SJSA1 (cell line): Measurements from ENCODE around the gene FOXD4L3. TPM values are rescaled to one million over a fixed set of nuclear protein-coding genes. Genes with fewer than 3 reads are reported as not detected.
"Not testable (repeated sequence)": the region's sequence is repeated elsewhere in the genome, so short reads cannot be mapped to it uniquely, and the experiment has no call there.

Source experiments
- DNase-seq, 2 experiments: peaks; one replicate each; pipeline ENCODE4 v3.0.0-alpha.2; 2015 to 2020; ENCODE audit warnings: low spot score in 2 of 2, low read depth in 1 of 2
- H3K27ac ChIP-seq: fragments of 250-450 bp; sonication (Bioruptor Pico); 2 replicates; pipeline ENCODE4 v1.5.1; 2020; ENCODE audit warnings: mild to moderate bottlenecking, moderate library complexity
- H3K27me3 ChIP-seq: fragments of 250-450 bp; sonication (Bioruptor Pico); replicated peaks from 2 replicates; pipeline ENCODE4 v1.5.1; 2020; ENCODE audit warnings: mild to moderate bottlenecking, moderate library complexity
- H3K36me3 ChIP-seq: fragments of 250-450 bp; sonication (Bioruptor Pico); 2 replicates; pipeline ENCODE4 v1.5.1; 2020; ENCODE audit warnings: mild to moderate bottlenecking
- H3K4me1 ChIP-seq: fragments of 250-450 bp; sonication (Bioruptor Pico); replicated peaks from 2 replicates; pipeline ENCODE4 v1.6.1; 2021; ENCODE audit warnings: mild to moderate bottlenecking
- H3K4me3 ChIP-seq: fragments of 250-450 bp; sonication (Bioruptor Pico); 2 replicates; pipeline ENCODE4 v1.5.1; 2020; ENCODE audit warnings: mild to moderate bottlenecking
- H3K9me3 ChIP-seq: fragments of 250-450 bp; sonication (Bioruptor Pico); replicated peaks from 2 replicates; pipeline ENCODE4 v1.5.1; 2020; ENCODE audit warnings: mild to moderate bottlenecking
- total RNA-seq: library from RNA; depleted of rRNA; stranded (reverse); fragments of >200 nt; shearing (Covaris generic); gene quantifications from 2 replicates; pipeline ENCODE4 v1.2.3, GENCODE V29; 2014; rRNA removed

Gene FOXD4L3
- total RNA-seq, 1 experiment from 2014 or later = not detected

DNA sequence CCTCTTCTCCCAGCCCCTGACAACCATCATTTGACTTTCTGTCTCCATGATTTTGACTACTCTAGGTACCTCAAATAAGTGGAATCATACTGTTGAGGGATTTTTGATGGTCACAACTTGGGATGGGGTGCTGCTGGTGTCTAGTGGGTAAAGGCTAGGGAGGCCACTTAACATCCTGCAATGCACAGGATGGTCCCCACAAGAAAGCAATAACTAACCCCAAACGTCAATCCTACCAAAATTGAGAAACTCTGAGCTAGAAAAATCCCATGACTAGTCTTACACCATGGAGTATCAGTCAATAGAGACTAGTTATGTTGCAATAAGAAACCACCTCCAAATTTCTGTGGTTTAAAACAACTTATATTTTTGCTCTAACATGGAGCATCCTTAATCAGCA lies 29.5 kb downstream of the FOXD4L3 start:
- H3K4me3 ChIP-seq, H3K4me1 ChIP-seq, H3K9me3 ChIP-seq, H3K27ac ChIP-seq, DNase-seq, H3K27me3 ChIP-seq, H3K36me3 ChIP-seq: not testable (repeated sequence)

- H3K27ac ChIP-seq, H3K4me1 ChIP-seq, H3K4me3 ChIP-seq, H3K9me3 ChIP-seq, H3K27me3 ChIP-seq, H3K36me3 ChIP-seq, DNase-seq: not testable (repeated sequence)
Measured at GRCh38 chr9:68335935-68336334, 33.3 kb downstream of the FOXD4L3 start.

- H3K4me3 ChIP-seq, H3K36me3 ChIP-seq, DNase-seq, H3K9me3 ChIP-seq, H3K27me3 ChIP-seq, H3K4me1 ChIP-seq, H3K27ac ChIP-seq: not testable (repeated sequence)
Measured at GRCh38 chr9:68336639-68337339, 34.1 kb downstream of the FOXD4L3 start.

GRCh38 chr9:68338000-68338399 lies 35.3 kb downstream of the FOXD4L3 start:
- H3K9me3 ChIP-seq, H3K4me3 ChIP-seq, H3K27me3 ChIP-seq, DNase-seq, H3K4me1 ChIP-seq, H3K36me3 ChIP-seq, H3K27ac ChIP-seq: not testable (repeated sequence)

DNA sequence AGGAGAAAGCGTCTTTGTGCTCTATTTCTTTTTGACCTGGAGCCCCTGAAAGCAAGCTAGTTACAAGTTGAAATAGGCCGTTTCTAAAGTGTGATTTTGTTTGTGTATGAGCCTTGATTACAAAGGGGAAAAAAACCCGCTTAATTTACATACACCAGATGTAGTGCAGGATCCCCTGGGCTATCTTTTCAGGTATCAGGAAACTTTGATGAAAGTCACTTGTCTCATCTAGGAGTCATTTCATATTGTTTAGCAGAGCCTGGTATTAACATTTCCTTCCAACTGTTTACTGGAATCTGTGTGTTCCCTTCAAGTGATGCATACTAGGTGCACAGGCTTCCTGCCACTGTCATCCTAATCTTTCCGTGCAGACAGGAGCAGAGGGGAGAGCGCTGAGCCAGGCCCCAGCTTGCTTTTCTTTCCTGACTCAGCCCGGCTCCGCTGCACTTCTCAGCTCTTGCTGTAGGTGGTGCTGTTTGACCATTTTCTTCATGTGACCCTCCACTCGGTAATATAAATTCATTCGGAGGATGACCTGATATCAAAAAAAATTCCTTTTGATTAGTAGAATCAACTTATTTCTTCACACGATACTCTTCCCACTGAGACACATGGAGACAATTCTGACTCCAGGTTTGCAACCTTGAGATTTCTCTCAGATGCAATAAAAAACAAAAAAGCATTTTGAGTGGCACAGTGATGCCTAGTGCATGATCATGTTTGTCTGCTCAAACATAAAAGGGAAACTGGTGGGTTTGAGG lies 39.8 kb downstream of the FOXD4L3 start:
- not testable (repeated sequence) for H3K9me3 ChIP-seq, H3K36me3 ChIP-seq, H3K4me3 ChIP-seq, H3K27me3 ChIP-seq, DNase-seq, H3K4me1 ChIP-seq, H3K27ac ChIP-seq

GRCh38 chr9:68343242-68343641 lies 40.6 kb downstream of the FOXD4L3 start:
- DNase-seq, H3K4me1 ChIP-seq, H3K36me3 ChIP-seq, H3K4me3 ChIP-seq, H3K9me3 ChIP-seq, H3K27ac ChIP-seq, H3K27me3 ChIP-seq: not testable (repeated sequence)

DNA sequence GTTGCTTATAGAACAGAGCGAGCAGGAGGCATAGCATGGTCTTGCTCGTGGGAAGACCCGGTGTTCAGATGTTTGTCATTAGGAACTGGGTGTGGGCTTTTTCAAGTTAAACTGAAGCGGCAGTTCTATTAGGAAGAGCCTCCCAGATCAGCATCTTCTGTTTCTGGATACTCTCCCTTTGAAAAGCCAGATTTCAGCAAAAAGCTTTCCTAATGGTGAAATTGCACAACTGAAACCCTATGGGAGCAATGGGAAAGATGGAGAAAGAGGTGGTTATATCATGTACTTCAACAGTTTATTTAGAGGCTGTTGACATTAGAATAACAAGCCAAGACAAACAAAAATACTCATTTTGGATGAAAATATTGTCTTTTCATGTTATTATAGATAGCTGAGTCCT lies 41.3 kb downstream of the FOXD4L3 start:
- DNase-seq, H3K36me3 ChIP-seq, H3K27ac ChIP-seq, H3K9me3 ChIP-seq, H3K4me3 ChIP-seq, H3K27me3 ChIP-seq, H3K4me1 ChIP-seq: not testable (repeated sequence)

- H3K27ac ChIP-seq, H3K4me3 ChIP-seq, H3K9me3 ChIP-seq, H3K4me1 ChIP-seq, H3K27me3 ChIP-seq, DNase-seq, H3K36me3 ChIP-seq: not testable (repeated sequence)
Measured at GRCh38 chr9:68351689-68352088, 49.0 kb downstream of the FOXD4L3 start.

Other genes with a start within 250 kb of the FOXD4L3 start
- 20.6 and 67.3 TPM in 2 replicates for gene ZNG1C, start 60.9 kb upstream of the FOXD4L3 start, total RNA-seq
- gene PGM5, start 53.7 kb downstream of the FOXD4L3 start, total RNA-seq = 0.03 TPM in 1 of 2 replicates, not detected in the other
- not detected in 2 replicates for gene TMEM252, start 238.0 kb downstream of the FOXD4L3 start, total RNA-seq